ENCODE data around the gene GPR55. TPM values are rescaled to one million over a fixed set of nuclear protein-coding genes. Genes with fewer than 3 reads are reported as not detected.
A peak's percentile ranks its signal among the peaks of the same experiment; 100 is the strongest.

The GPR55 gene
- total and polyA plus RNA-seq, 2 of the 8 experiments (the other 6 are each of a cell fraction or from before 2014, with no cell fraction given), result not detected

DNA sequence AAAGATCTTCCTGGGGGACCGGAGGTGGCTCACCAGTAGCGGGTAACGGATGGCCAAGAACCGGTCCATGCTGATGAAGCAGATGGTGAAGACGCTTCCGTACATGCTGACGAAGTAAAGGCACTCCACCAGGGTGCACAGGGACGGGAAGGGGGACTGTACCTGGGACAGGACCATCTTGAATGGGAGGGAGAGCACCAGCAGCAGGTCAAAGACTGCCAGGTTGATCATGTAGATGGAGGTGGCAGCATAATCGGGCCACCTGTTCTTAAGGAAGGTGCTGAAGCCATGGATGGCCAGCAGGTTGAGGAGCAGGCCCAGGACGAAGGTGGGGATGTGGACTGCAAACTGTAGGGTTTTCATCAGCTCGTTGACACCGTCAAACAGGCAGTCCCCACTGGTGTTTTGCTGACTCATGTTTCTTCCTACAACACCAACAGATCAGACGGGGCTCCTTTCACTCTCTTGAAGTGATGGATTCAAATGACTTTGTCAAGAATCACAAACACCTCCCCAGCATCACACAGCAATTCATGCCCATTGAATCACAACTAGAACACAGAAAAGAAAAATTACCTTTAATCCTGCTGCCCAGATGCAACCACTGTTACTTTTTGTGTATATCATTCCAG lies 14.4 kb downstream of the GPR55 start:
- Histone ChIP-seq H3K4me1 (replicated peaks in 1 of 4; ENCODE audit: control insufficient read depth in 3 of 4, insufficient read depth in 4 of 4, low read length in 3 of 4) (peaks cover 0 to 9% (median 2%) of the 10 kb centered on the region in 4 experiments; a peak in 6 of 7 replicates), H3K36me3 (ENCODE audit: control insufficient read depth in 2 of 4, insufficient read depth in 4 of 4, low read length in 3 of 4) (no peaks in the 10 kb centered on the region), H3K9me3 (ENCODE audit: insufficient read depth in 2 of 2, low read depth in 1 of 2, low read length in 1 of 2) (no peaks in the 10 kb centered on the region), H3K18ac (ENCODE audit: extremely low read depth, low read length) (no peak overlapping the region), H3K27ac (ENCODE audit: low read depth, low read length) (no peak overlapping the region), H2BK12ac (ENCODE audit: low read depth, low read length) (no peak overlapping the region), H2BK120ac (replicated peaks; ENCODE audit: low read depth, low read length) (no peak overlapping the region), H3K23ac (ENCODE audit: insufficient read length) (no peak overlapping the region), H2BK15ac (ENCODE audit: low read length) (0 out of 2 replicates have a peak overlapping the region, but pooled peaks have one; percentile 22), H3K9ac (replicated peaks in 1 of 4; ENCODE audit: extremely low read depth in 1 of 4, low read depth in 3 of 4, low read length in 3 of 4) (no peak overlapping the region), H4K91ac (replicated peaks; ENCODE audit: insufficient read length, low read length) (no peak overlapping the region), H2BK20ac (ENCODE audit: low read length) (no peak overlapping the region), H4K5ac (ENCODE audit: insufficient read length, low read depth, low read length) (no peak overlapping the region), H2AFZ (ENCODE audit: low read length) (no peak overlapping the region), H3K27me3 (replicated peaks in 1 of 4; ENCODE audit: control insufficient read depth in 3 of 4, extremely low read depth in 1 of 4, insufficient read depth in 3 of 4, low read length in 3 of 4) (peaks cover 0 to 3% (median 0%) of the 10 kb centered on the region in 4 experiments; a peak in 2 of 7 replicates), H3K4me2 (ENCODE audit: insufficient read depth in 1 of 2, low read depth in 2 of 2, low read length in 2 of 2) (no peak overlapping the region), H4K8ac (ENCODE audit: extremely low read depth, insufficient read depth, low read length) (no peak overlapping the region), H3K4ac (replicated peaks; ENCODE audit: insufficient read length, low read depth, low read length) (no peak overlapping the region), H3K79me1 (ENCODE audit: low read depth, low read length) (no peaks in the 10 kb centered on the region), H3K56ac (replicated peaks; ENCODE audit: insufficient read length, low read depth, low read length) (no peak overlapping the region), H3K4me3 (ENCODE audit: extremely low read depth in 1 of 4, insufficient read depth in 2 of 4, low read depth in 3 of 4, low read length in 4 of 4) (no peak overlapping the region), H3K23me2 (ENCODE audit: low read depth, low read length) (peaks cover 2% of the 10 kb centered on the region; the same call in 1 of the 2 replicates), H3K14ac (ENCODE audit: insufficient read length) (no peak overlapping the region), H3K79me2 (ENCODE audit: control insufficient read depth in 1 of 2, insufficient read depth in 2 of 2, low read length in 2 of 2) (no peaks in the 10 kb centered on the region), H2BK5ac (ENCODE audit: low read depth, low read length) (peak overlapping the region; percentile 56), H2AK5ac (ENCODE audit: low read depth, low read length) (no peak overlapping the region), H4K20me1 (replicated peaks in 1 of 2; ENCODE audit: control insufficient read depth in 1 of 2, insufficient read depth in 2 of 2, low read length in 2 of 2) (no peaks in the 10 kb centered on the region)
- ChIA-PET CTCF (ENCODE audit: partially characterized antibody) (interaction anchor here (0.9 to 21.7 kb wide), 6 partner anchors 10 to 87 kb away, joined by 4 to 332 read pairs (median 23); partner anchors contain the start of gene GPR55), POLR2A (ENCODE audit: partially characterized antibody) (no interaction called here)
- TF ChIP-seq, protein P1, sequence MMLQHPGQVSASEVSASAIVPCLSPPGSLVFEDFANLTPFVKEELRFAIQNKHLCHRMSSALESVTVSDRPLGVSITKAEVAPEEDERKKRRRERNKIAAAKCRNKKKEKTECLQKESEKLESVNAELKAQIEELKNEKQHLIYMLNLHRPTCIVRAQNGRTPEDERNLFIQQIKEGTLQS (IDR thresholded peaks at IDR 0.05; ENCODE audit: insufficient read depth, low read depth, low read length), result no peak
- no peak for TF ChIP-seq KDM4A (IDR thresholded peaks at IDR 0.05; ENCODE audit: low read depth, low read length, severe bottlenecking)
- DNase-seq (ENCODE audit: low read depth in 1 of 2, low spot score in 2 of 2) (no peak), FAIRE-seq (no peak)
- WGBS, 2 experiments (ENCODE audit: extremely low coverage in 1 of 2, insufficient coverage in 1 of 2, insufficient read length in 1 of 2, insufficient replicate concordance in 2 of 2, low coverage in 1 of 2, low lambda C conversion rate in 2 of 2, missing lambda C conversion rate in 1 of 2), result 90% methylated on average over 13 of the region's 13 CpGs; no CpG with 5 or more reads in 1 of the 2 experiments

Data from H1 (cell line).